Measurements from ENCODE around the gene CXCL12. TPM values are rescaled to one million over a fixed set of nuclear protein-coding genes. Genes with fewer than 3 reads are reported as not detected.

The CXCL12 gene
- total RNA-seq, 1 experiment from 2014 or later = 0.47 TPM

DNA sequence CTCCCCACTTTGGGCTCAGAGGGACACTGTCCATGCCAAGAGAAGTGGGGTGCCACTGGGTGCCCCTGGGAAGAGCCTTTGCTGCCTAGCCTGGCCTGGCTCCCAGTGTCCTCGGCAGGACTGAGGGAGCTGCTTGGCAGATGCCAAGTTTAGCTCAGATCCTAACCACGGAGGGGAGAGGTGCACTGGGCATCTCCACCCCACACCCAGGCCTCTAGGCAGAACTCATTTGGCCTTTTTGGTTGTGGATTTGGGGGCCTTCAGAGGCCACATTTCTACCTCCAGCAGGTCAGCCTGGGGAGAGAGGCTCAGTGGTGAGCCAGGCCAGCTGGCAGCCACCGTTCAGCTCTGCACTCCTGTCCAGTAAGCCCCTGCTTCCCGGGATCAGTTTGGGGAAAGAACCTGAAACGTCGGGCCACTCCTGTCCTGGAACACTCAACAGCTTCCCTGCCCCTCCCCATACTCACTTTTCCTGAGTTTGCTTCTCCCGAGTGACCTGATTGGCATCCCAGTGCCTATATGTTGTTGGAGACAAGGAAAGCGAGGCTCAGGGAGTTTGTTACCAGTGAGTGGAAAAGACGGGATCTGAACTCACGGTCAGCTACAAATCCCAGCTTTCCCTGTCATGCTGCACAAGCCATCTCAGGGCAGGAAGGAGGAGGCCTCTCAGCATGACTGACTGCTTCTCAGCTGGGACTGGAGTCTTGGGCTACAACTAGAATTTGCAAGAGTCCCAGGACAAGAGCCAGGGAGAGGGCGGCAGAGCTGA, 11.2 kb upstream of the CXCL12 start:
- H2AFZ ChIP-seq (ENCODE audit: low read depth, low read length, poor library complexity, severe bottlenecking) = no peak overlapping the region
- no peaks in the 10 kb centered on the region for H4K20me1 ChIP-seq (ENCODE audit: insufficient read depth)
- H3K4me1 ChIP-seq (ENCODE audit: control insufficient read depth in 1 of 2, insufficient read depth in 2 of 2, low read length in 2 of 2) = no peaks in the 10 kb centered on the region
- no peak overlapping the region for H3K4me3 ChIP-seq (replicated peaks in 1 of 2; ENCODE audit: low read depth in 1 of 2, low read length in 2 of 2)
- H3K9ac ChIP-seq (ENCODE audit: low read length) = no peak overlapping the region
- no peaks in the 10 kb centered on the region for H3K79me2 ChIP-seq (ENCODE audit: insufficient read depth, low read length)
- no peaks in the 10 kb centered on the region for H3K36me3 ChIP-seq (ENCODE audit: control insufficient read depth in 1 of 2, insufficient read depth in 2 of 2, low read length in 2 of 2)
- TF ChIP-seq POLR2A (IDR thresholded peaks at IDR 0.05; ENCODE audit: borderline replicate concordance, extremely low read depth, insufficient read depth, insufficient read length) (no peak), EGR1 (IDR thresholded peaks at IDR 0.05; ENCODE audit: low read depth) (no peak), POLR2AphosphoS5 (IDR thresholded peaks at IDR 0.05; ENCODE audit: low read depth, low read length) (no peak), CEBPB (IDR thresholded peaks at IDR 0.05; ENCODE audit: low read depth) (no peak), SRF (IDR thresholded peaks at IDR 0.05; ENCODE audit: low read depth) (no peak), YY1 (IDR thresholded peaks at IDR 0.05; ENCODE audit: extremely low read depth, insufficient replicate concordance, low read depth, low read length) (no peak), RAD21 (IDR thresholded peaks at IDR 0.05; ENCODE audit: low read depth) (no peak)
- TF ChIP-seq, protein P1, sequence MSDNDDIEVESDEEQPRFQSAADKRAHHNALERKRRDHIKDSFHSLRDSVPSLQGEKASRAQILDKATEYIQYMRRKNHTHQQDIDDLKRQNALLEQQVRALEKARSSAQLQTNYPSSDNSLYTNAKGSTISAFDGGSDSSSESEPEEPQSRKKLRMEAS (IDR thresholded peaks at IDR 0.05) = no peak
- TF ChIP-seq, protein P2, sequence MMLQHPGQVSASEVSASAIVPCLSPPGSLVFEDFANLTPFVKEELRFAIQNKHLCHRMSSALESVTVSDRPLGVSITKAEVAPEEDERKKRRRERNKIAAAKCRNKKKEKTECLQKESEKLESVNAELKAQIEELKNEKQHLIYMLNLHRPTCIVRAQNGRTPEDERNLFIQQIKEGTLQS (IDR thresholded peaks at IDR 0.05) = no peak
- no peaks in the 10 kb centered on the region for H3K9me3 ChIP-seq (ENCODE audit: control insufficient read depth in 1 of 2, insufficient read depth in 1 of 2, low read depth in 1 of 2, low read length in 2 of 2)
- ChIA-PET POLR2A (no interaction called here), CTCF (interaction anchor here (1.2 kb wide), 1 partner anchor 9 kb away, joined by 3 read pairs; no protein-coding TSS in a partner anchor), RAD21 (ENCODE audit: low non-redundant PET in 1 of 2, low total read pairs in 2 of 2, uncharacterized antibody in 2 of 2, unreplicated experiment in 2 of 2) (no interaction called here)
- intact Hi-C loops (cut with micrococcal nuclease) = no loop called here
- ATAC-seq = no peak
- no TSS peak for BruUV-seq (replicated peaks)
- DNase-seq (ENCODE audit: low read depth, low spot score) = no peak
- H3K27me3 ChIP-seq (ENCODE audit: insufficient read depth, low read length) = peaks cover 38% of the 10 kb centered on the region; the same call in 1 of the 2 replicates
- no peaks in the 10 kb centered on the region for H3K9me2 ChIP-seq (ENCODE audit: insufficient read depth)
- H3K4me2 ChIP-seq (ENCODE audit: low read length) = no peak overlapping the region
- H3K27ac ChIP-seq (ENCODE audit: low read depth, low read length) = no peak overlapping the region

DNA sequence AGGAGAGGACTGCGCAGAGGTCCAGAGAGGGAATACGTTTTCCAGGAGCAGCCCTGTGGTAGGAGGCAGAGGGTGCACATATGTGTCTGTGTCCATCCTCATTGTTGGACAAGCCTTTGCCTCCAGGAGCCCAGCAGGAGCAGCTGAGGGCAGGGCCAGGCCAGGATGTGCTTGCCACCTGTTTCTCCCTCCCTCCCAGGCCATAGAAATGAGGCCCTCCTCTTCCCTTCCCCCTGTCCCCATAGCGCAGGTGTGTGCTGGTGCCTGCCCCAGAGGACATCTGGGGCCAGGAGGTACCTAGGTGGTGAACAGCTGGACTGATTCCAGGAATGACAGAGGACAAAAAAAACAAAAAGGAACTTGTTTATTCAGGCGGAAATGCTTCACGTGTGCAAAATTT, 10.5 kb upstream of the CXCL12 start:
- no peaks in the 10 kb centered on the region for H3K9me3 ChIP-seq (ENCODE audit: control insufficient read depth in 1 of 2, insufficient read depth in 1 of 2, low read depth in 1 of 2, low read length in 2 of 2)
- no peak overlapping the region for H3K4me3 ChIP-seq (replicated peaks in 1 of 2; ENCODE audit: low read depth in 1 of 2, low read length in 2 of 2)
- no peak overlapping the region for H3K27ac ChIP-seq (ENCODE audit: low read depth, low read length)
- ChIA-PET POLR2A (no interaction called here), RAD21 (ENCODE audit: low non-redundant PET in 1 of 2, low total read pairs in 2 of 2, uncharacterized antibody in 2 of 2, unreplicated experiment in 2 of 2) (no interaction called here), CTCF (no interaction called here)
- no peak overlapping the region for H3K9ac ChIP-seq (ENCODE audit: low read length)
- no peak for DNase-seq (ENCODE audit: low read depth, low spot score)
- no peaks in the 10 kb centered on the region for H4K20me1 ChIP-seq (ENCODE audit: insufficient read depth)
- intact Hi-C loops (cut with micrococcal nuclease) = no loop called here
- no peaks in the 10 kb centered on the region for H3K36me3 ChIP-seq (ENCODE audit: control insufficient read depth in 1 of 2, insufficient read depth in 2 of 2, low read length in 2 of 2)
- TF ChIP-seq POLR2A (IDR thresholded peaks at IDR 0.05; ENCODE audit: borderline replicate concordance, extremely low read depth, insufficient read depth, insufficient read length) (no peak), REST (IDR thresholded peaks at IDR 0.05; ENCODE audit: low read depth) (no peak), JUND (IDR thresholded peaks at IDR 0.05) (no peak), ZFX (IDR thresholded peaks at IDR 0.05) (no peak), CBX3 (IDR thresholded peaks at IDR 0.05; ENCODE audit: low read depth) (no peak)
- TF ChIP-seq, protein P1 (IDR thresholded peaks at IDR 0.05) = no peak
- H3K27me3 ChIP-seq (ENCODE audit: insufficient read depth, low read length) = peaks cover 35% of the 10 kb centered on the region; the same call in 1 of the 2 replicates
- no peak for ATAC-seq
- BruUV-seq (replicated peaks) = no TSS peak
- no peaks in the 10 kb centered on the region for H3K9me2 ChIP-seq (ENCODE audit: insufficient read depth)
- H3K79me2 ChIP-seq (ENCODE audit: insufficient read depth, low read length) = no peaks in the 10 kb centered on the region
- H3K4me1 ChIP-seq (ENCODE audit: control insufficient read depth in 1 of 2, insufficient read depth in 2 of 2, low read length in 2 of 2) = no peaks in the 10 kb centered on the region
- H3K4me2 ChIP-seq (ENCODE audit: low read length) = no peak overlapping the region
- H2AFZ ChIP-seq (ENCODE audit: low read depth, low read length, poor library complexity, severe bottlenecking) = no peak overlapping the region
